ENCODE measurements around the gene DNAJC12.

Gene DNAJC12

DNA sequence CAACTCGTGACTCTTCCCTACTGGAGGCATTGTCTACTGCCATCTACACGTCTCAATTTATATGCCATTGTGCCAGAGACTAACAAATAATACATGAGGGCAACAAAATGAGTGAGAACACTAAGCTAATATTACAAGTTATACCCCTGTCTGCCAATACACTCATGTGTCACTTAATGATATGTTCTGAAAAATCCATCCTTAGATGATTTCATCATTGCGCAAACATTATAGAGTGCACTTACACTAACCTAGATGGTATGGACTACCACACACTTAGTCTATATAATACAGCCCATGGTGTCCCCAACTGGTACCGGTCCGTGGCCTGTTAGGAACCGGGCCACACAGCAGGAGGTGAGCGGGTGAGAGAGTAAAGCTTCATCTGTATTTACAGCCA is 77.7 kb downstream of the DNAJC12 start:
- no peak for DNase-seq
